GM19468 (cell line): ENCODE measurements around the gene RNF169.
"Not testable (repeated sequence)": the region's sequence is repeated elsewhere in the genome, so short reads cannot be mapped to it uniquely, and the experiment has no call there.

ENCODE experiments used
- ATAC-seq: cut with Tn5 transposase; IDR thresholded peaks from one replicate; pipeline ENCODE4 v1.9.1; 2021; ENCODE audit warnings: mild to moderate bottlenecking, moderate library complexity, moderate number of reproducible peaks; ENCODE audit not compliant: unreplicated experiment; ENCODE audit errors: extremely low read depth

RNF169 gene

GRCh38 chr11:74755395-74755995 is 6.8 kb downstream of the RNF169 start:
- ATAC-seq = no peak

GRCh38 chr11:74756571-74756970 is 7.9 kb downstream of the RNF169 start:
- no peak for ATAC-seq

- no peak for ATAC-seq
Observed at GRCh38 chr11:74766905-74767304, 18.3 kb downstream of the RNF169 start.

GRCh38 chr11:74768172-74768651 is 19.6 kb downstream of the RNF169 start:
- ATAC-seq = not testable (repeated sequence)

GRCh38 chr11:74769055-74769707 is 20.5 kb downstream of the RNF169 start:
- no peak for ATAC-seq

- ATAC-seq = no peak
Observed at GRCh38 chr11:74770456-74770855, 21.8 kb downstream of the RNF169 start.

- ATAC-seq = no peak
Observed at GRCh38 chr11:74771139-74771538, 22.5 kb downstream of the RNF169 start.

- no peak for ATAC-seq
Observed at GRCh38 chr11:74773476-74773875, 24.8 kb downstream of the RNF169 start.

- ATAC-seq = no peak
Observed at GRCh38 chr11:74775762-74776161, 27.1 kb downstream of the RNF169 start.

GRCh38 chr11:74776546-74776945 is 27.9 kb downstream of the RNF169 start:
- ATAC-seq = no peak

- ATAC-seq = no peak
Observed at GRCh38 chr11:74777038-74777437, 28.4 kb downstream of the RNF169 start.

GRCh38 chr11:74777877-74778276 is 29.2 kb downstream of the RNF169 start:
- no peak for ATAC-seq

GRCh38 chr11:74778581-74778980 is 29.9 kb downstream of the RNF169 start:
- no peak for ATAC-seq

- no peak for ATAC-seq
Observed at GRCh38 chr11:74780248-74781005, 31.8 kb downstream of the RNF169 start.

- no peak for ATAC-seq
Observed at GRCh38 chr11:74783241-74783871, 34.7 kb downstream of the RNF169 start.

- ATAC-seq = no peak
Observed at GRCh38 chr11:74784234-74784633, 35.6 kb downstream of the RNF169 start.

- ATAC-seq = no peak
Observed at GRCh38 chr11:74784726-74785125, 36.1 kb downstream of the RNF169 start.

GRCh38 chr11:74786574-74786973 is 37.9 kb downstream of the RNF169 start:
- ATAC-seq = no peak

- no peak for ATAC-seq
Observed at GRCh38 chr11:74791333-74792100, 42.9 kb downstream of the RNF169 start.

- ATAC-seq = no peak
Observed at GRCh38 chr11:74806267-74806666, 57.6 kb downstream of the RNF169 start.
